ENCODE data around the gene PTPRM.

DNA sequence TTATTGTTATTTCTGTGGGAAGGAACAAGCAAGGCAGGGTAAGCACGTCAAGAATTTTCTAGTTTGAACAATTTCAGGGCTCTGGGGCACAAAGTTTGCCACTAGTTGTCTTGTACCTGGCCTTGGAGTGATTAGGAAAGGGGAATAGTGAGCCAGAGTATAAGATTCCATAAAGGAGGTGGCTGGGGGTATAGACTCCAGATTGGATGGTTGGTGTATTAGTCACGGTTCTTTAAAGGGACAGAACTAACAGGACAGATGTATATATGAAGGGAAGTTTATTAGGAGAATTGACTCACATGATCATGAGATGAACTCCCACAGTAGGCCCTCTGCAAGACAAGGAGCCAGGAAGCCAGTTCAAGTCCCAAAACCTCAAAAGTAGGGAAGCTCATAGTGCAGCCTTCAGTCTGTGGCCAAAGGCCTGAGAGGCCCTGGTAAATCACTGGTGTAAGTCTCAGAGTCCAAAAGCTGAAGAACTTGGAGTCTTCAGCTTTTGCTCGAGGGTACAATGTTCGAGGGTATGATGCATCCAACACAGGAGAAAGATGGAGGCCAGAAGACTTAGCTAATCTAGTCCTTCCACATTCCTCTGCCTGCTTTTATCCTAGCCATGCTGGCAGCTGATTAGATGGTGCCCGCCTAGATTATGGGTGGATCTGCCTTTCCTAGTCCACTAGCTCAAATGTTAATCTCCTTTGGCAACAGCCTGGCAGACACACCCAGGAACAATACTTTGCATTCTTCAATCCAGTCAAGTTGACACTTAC, 31.5 kb upstream of the PTPRM start:
- TF ChIP-seq, protein P1, sequence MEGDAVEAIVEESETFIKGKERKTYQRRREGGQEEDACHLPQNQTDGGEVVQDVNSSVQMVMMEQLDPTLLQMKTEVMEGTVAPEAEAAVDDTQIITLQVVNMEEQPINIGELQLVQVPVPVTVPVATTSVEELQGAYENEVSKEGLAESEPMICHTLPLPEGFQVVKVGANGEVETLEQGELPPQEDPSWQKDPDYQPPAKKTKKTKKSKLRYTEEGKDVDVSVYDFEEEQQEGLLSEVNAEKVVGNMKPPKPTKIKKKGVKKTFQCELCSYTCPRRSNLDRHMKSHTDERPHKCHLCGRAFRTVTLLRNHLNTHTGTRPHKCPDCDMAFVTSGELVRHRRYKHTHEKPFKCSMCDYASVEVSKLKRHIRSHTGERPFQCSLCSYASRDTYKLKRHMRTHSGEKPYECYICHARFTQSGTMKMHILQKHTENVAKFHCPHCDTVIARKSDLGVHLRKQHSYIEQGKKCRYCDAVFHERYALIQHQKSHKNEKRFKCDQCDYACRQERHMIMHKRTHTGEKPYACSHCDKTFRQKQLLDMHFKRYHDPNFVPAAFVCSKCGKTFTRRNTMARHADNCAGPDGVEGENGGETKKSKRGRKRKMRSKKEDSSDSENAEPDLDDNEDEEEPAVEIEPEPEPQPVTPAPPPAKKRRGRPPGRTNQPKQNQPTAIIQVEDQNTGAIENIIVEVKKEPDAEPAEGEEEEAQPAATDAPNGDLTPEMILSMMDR (IDR thresholded peaks at IDR 0.05): no peak
- TF ChIP-seq POLR2A (IDR thresholded peaks at IDR 0.05): no peak
